B cell (primary cell): ENCODE data around the gene RSAD1. TPM values are rescaled to one million over a fixed set of nuclear protein-coding genes. Genes with fewer than 3 reads are reported as not detected.

Experiments
- ATAC-seq: fragments of 200-7000 bp; cut with Tn5 transposase; one replicate; pipeline ENCODE4 v1.10.0; 2021; ENCODE audit warnings: low read depth, mild to moderate bottlenecking, moderate number of reproducible peaks, moderate library complexity
- CTCF ChIA-PET: fragments of 350-600 bp; sonication (Branson Sonifier 250); formaldehyde crosslinking; loops from one replicate; lab custom pipeline; 2021; ENCODE audit warnings: antibody characterized with exemption, inconsistent platforms; lab: Charles Lee
- POLR2A ChIA-PET: fragments of 350-600 bp; sonication (Branson Sonifier 250); formaldehyde crosslinking; loops from one replicate; lab custom pipeline; 2021; ENCODE audit warnings: antibody characterized with exemption; lab: Charles Lee
- DNase-seq: peaks from one replicate; pipeline ENCODE4 v3.0.0; 2013
- H2AFZ ChIP-seq: 2 replicates; pipeline ENCODE4 v1.6.1; 2012; ENCODE audit warnings: mild to moderate bottlenecking, low read depth, low read length; ENCODE audit not compliant: insufficient read depth, poor library complexity, severe bottlenecking
- H3K27ac ChIP-seq, 2 donors: 1 replicate in 1 of 2; 2 replicates in 1 of 2; pipeline ENCODE4 v1.5.1; 2012 to 2013; ENCODE audit warnings: low read length in 2 of 2, mild to moderate bottlenecking in 2 of 2, moderate library complexity in 1 of 2
- H3K27me3 ChIP-seq, 4 experiments: fragments of 200-600 bp in 1 of 4; sonication (generic) in 1 of 4; replicated peaks in 1 of 4; 1 replicate in 2 of 4; 2 replicates in 2 of 4; pipeline versions ENCODE4 v1.6.1 to v1.7.0; 2013 to 2016; ENCODE audit warnings: low read length in 3 of 4, mild to moderate bottlenecking in 2 of 4, mixed read lengths in 1 of 4, moderate library complexity in 1 of 4; ENCODE audit not compliant: insufficient read depth in 4 of 4, control insufficient read depth in 3 of 4; ENCODE audit errors: control extremely low read depth in 1 of 4
- H3K36me3 ChIP-seq, 2 experiments: replicated peaks in 1 of 2; 1 replicate in 1 of 2; 2 replicates in 1 of 2; pipeline versions ENCODE4 v1.6.1 to v1.7.1; 2013; ENCODE audit warnings: low read length in 1 of 2; ENCODE audit not compliant: insufficient read depth in 2 of 2, control insufficient read depth in 1 of 2; ENCODE audit errors: control extremely low read depth in 1 of 2, extremely low read depth in 1 of 2
- H3K4me1 ChIP-seq, 2 donors: fragments of 200-600 bp in 1 of 2; sonication (generic) in 1 of 2; 1 replicate in 1 of 2; 2 replicates in 1 of 2; pipeline versions ENCODE4 v1.5.1 to v1.6.1; 2013 to 2017; ENCODE audit warnings: low read length in 2 of 2; ENCODE audit not compliant: control insufficient read depth in 2 of 2, insufficient read depth in 2 of 2
- H3K4me2 ChIP-seq: replicated peaks from 2 replicates; pipeline ENCODE3; 2012; ENCODE audit warnings: mild to moderate bottlenecking, low read depth, low read length; ENCODE audit not compliant: poor library complexity, severe bottlenecking
- H3K4me3 ChIP-seq, 5 experiments: fragments of 200-600 bp in 1 of 5; sonication (generic) in 1 of 5; 1 replicate in 3 of 5; 2 replicates in 2 of 5; pipeline versions ENCODE4 v1.5.1 to v1.7.0; 2011 to 2016; ENCODE audit warnings: low read length in 4 of 5, mild to moderate bottlenecking in 4 of 5, low read depth in 2 of 5, control low read depth in 1 of 5, moderate library complexity in 1 of 5; ENCODE audit not compliant: insufficient read depth in 1 of 5; ENCODE audit errors: control extremely low read depth in 1 of 5, extremely low read depth in 1 of 5
- H3K79me2 ChIP-seq: fragments of 200-600 bp; sonication (generic); one replicate; pipeline ENCODE4 v1.6.0; 2016; ENCODE audit warnings: low read length; ENCODE audit not compliant: control insufficient read depth, insufficient read depth
- H3K9ac ChIP-seq: fragments of 200-600 bp; sonication (generic); 2 replicates; pipeline ENCODE4 v1.6.1; 2017; ENCODE audit warnings: mild to moderate bottlenecking, low read length, moderate library complexity
- H3K9me3 ChIP-seq, 3 donors: one replicate each; pipeline versions ENCODE4 v1.6.1 to v1.7.1; 2013; ENCODE audit warnings: low read length in 2 of 3; ENCODE audit not compliant: control insufficient read depth in 2 of 3, insufficient read depth in 1 of 3; ENCODE audit errors: control extremely low read depth in 1 of 3
- H4K20me1 ChIP-seq: 2 replicates; pipeline ENCODE4 v1.6.0; 2012; ENCODE audit warnings: mild to moderate bottlenecking, low read length; ENCODE audit not compliant: insufficient read depth, control insufficient read depth, poor library complexity, severe bottlenecking
- H3K27ac Mint-ChIP-seq: one replicate; pipeline ENCODE4 v1.8.0; 2021; ENCODE audit warnings: mixed read lengths
- H3K27me3 Mint-ChIP-seq: one replicate; pipeline ENCODE4 v1.8.0; 2021; ENCODE audit warnings: mixed read lengths
- H3K4me1 Mint-ChIP-seq: one replicate; pipeline ENCODE4 v1.8.0; 2021; ENCODE audit warnings: mixed read lengths
- H3K4me3 Mint-ChIP-seq: one replicate; pipeline ENCODE4 v1.8.0; 2021; ENCODE audit warnings: mixed read lengths
- H3K9me3 Mint-ChIP-seq: one replicate; pipeline ENCODE4 v1.8.0; 2022; ENCODE audit warnings: mixed read lengths; ENCODE audit not compliant: insufficient read depth
- CTCF ChIP-seq: fragments of 200-600 bp; IDR thresholded peaks from one replicate; pipeline ENCODE4 v1.8.0; 2022; ENCODE audit warnings: antibody characterized with exemption, mild to moderate bottlenecking
- EZH2 ChIP-seq: IDR thresholded peaks from 2 replicates; pipeline ENCODE4 v1.6.1; 2012; ENCODE audit warnings: borderline replicate concordance, low read depth, mild to moderate bottlenecking, moderate library complexity, low read length; ENCODE audit not compliant: insufficient read depth, poor library complexity, severe bottlenecking
- WGBS: methylation state at CpG from one replicate; pipeline ENCODE4 v1.1.5; 2013; ENCODE audit warnings: missing lambda C conversion rate; ENCODE audit not compliant: insufficient coverage; 5-methylcytosine and 5-hydroxymethylcytosine counted together
- intact Hi-C: fragments of 100-400 bp; cut with micrococcal nuclease; formaldehyde crosslinking; loops from one replicate; pipeline ENCODE4 v1.10.0; 2022
- polyA plus RNA-seq: library from polyadenylated mRNA; depleted of rRNA; stranded (reverse); fragments of >200 nt; gene quantifications from 2 replicates; pipeline ENCODE4 v1.2.3, GENCODE V29; 2012
- total RNA-seq, 2 donors: library from RNA; stranded (reverse); fragments of 120-200 nt in 1 of 2; gene quantifications; 1 replicate in 1 of 2; 2 replicates in 1 of 2; pipeline versions ENCODE4 v1.2.3 to v1.2.4, GENCODE V29; 2013 to 2022

Gene RSAD1
- total and polyA plus RNA-seq, 2 donors (not counting 1 experiment from before 2014, with no cell fraction given): 53.4 to 63.9 TPM

- WGBS: 6% methylated on average over 17 of the region's 17 CpGs
- peak overlapping the region; percentile 33 for H3K4me2 ChIP-seq
Observed at GRCh38 chr17:50533720-50534148, 55.1 kb downstream of the RSAD1 start.

GRCh38 chr17:50534222-50534978 lies 55.7 kb downstream of the RSAD1 start:
- peaks cover 0 to 4% (median 0%) of the 10 kb centered on the region in 3 donors for H3K9me3 ChIP-seq
- ATAC-seq (peak; percentile 33), DNase-seq (no peak)
- H3K27me3 ChIP-seq: peaks cover 0 to 51% (median 24%) of the 10 kb centered on the region in 4 experiments
- ChIA-PET POLR2A (no interaction called here), CTCF (no interaction called here)
- no peak overlapping the region for H3K4me2 ChIP-seq
- H3K79me2 ChIP-seq: no peaks in the 10 kb centered on the region
- H3K4me3 ChIP-seq: no peak overlapping the region
- no peaks in the 10 kb centered on the region for H4K20me1 ChIP-seq
- TF ChIP-seq EZH2 (no peak), CTCF (peak; percentile 30)
- Mint-ChIP-seq H3K27ac (no peak overlapping the region), H3K4me3 (no peak overlapping the region), H3K4me1 (peaks cover 9% of the 10 kb centered on the region), H3K9me3 (no peaks in the 10 kb centered on the region), H3K27me3 (peaks cover 62% of the 10 kb centered on the region)
- peaks cover 12 to 15% of the 10 kb centered on the region in 2 donors for H3K4me1 ChIP-seq
- no peak overlapping the region for H3K27ac ChIP-seq
- intact Hi-C loops: no loop called here
- H2AFZ ChIP-seq: peak overlapping the region; percentile 16
- no peaks in the 10 kb centered on the region for H3K36me3 ChIP-seq
- WGBS: 69% methylated on average over 21 of the region's 24 CpGs
- no peak overlapping the region for H3K9ac ChIP-seq

More at GRCh38 chr17:50533720-50534148, 55.1 kb downstream of the RSAD1 start:
- Mint-ChIP-seq H3K4me1 (peaks cover 9% of the 10 kb centered on the region), H3K4me3 (no peak overlapping the region), H3K27me3 (peaks cover 68% of the 10 kb centered on the region), H3K9me3 (no peaks in the 10 kb centered on the region), H3K27ac (no peak overlapping the region)
- H3K79me2 ChIP-seq: no peaks in the 10 kb centered on the region
- ATAC-seq: no peak
- peaks cover 0 to 57% (median 28%) of the 10 kb centered on the region in 4 experiments for H3K27me3 ChIP-seq
- POLR2A ChIA-PET: no interaction called here
- no peak overlapping the region for H3K27ac ChIP-seq
- intact Hi-C loops: no loop called here
- no peak for DNase-seq
- peaks cover 12 to 15% of the 10 kb centered on the region in 2 donors for H3K4me1 ChIP-seq
- H4K20me1 ChIP-seq: no peaks in the 10 kb centered on the region
- no peaks in the 10 kb centered on the region for H3K36me3 ChIP-seq
- H3K4me3 ChIP-seq: no peak overlapping the region
- TF ChIP-seq EZH2: no peak
- CTCF ChIA-PET: no interaction called here
- peaks cover 0 to 4% (median 0%) of the 10 kb centered on the region in 3 donors for H3K9me3 ChIP-seq
- peak overlapping the region; percentile 16 for H2AFZ ChIP-seq
- no peak overlapping the region for H3K9ac ChIP-seq
